ENCODE results near the gene RAD50.

RAD50 gene

GRCh38 chr5:132659598-132660493 is 103.1 kb downstream of the RAD50 start:
- DNase-seq (ENCODE audit: low read depth, low spot score): no peak

DNA sequence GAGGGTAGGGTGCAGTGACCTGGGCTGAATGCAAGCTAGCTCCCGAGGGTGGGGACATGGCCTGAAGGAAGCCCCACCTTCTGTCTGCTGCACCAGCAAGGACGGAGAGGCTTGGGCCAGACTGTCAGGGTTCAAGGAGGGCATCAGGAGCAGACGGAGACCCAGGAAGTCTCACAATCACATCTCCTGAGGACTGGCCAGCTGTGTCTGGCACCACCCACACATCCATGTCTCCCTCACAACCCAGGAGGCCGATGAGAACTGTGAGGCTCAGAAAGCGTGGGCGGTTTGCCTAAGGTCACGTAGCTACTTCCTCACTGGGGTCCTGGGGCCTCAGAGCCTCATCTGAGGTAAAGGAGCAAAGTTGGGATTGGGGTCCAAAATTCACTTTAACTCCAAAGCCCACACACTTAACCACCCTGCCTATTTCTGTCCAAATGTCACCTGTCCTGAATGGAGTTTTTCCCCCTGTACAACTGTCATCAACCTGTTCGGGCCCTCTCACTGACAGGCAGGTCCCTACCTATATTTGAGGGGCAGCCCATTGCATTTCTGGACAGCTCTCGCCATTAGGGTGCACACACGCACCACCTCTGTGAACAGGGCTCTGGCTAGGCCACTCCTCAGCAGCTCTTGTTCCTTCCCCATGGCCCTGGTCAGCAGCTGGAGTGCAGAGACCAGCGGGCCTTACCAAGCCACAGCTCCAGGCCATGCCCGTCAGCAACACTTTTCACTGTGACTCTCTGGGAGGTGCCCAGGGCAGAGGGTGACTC is 104.6 kb downstream of the RAD50 start:
- no peak for DNase-seq (ENCODE audit: low read depth, low spot score)

GRCh38 chr5:132662004-132662401 is 105.2 kb downstream of the RAD50 start:
- DNase-seq (ENCODE audit: low read depth, low spot score): no peak

DNA sequence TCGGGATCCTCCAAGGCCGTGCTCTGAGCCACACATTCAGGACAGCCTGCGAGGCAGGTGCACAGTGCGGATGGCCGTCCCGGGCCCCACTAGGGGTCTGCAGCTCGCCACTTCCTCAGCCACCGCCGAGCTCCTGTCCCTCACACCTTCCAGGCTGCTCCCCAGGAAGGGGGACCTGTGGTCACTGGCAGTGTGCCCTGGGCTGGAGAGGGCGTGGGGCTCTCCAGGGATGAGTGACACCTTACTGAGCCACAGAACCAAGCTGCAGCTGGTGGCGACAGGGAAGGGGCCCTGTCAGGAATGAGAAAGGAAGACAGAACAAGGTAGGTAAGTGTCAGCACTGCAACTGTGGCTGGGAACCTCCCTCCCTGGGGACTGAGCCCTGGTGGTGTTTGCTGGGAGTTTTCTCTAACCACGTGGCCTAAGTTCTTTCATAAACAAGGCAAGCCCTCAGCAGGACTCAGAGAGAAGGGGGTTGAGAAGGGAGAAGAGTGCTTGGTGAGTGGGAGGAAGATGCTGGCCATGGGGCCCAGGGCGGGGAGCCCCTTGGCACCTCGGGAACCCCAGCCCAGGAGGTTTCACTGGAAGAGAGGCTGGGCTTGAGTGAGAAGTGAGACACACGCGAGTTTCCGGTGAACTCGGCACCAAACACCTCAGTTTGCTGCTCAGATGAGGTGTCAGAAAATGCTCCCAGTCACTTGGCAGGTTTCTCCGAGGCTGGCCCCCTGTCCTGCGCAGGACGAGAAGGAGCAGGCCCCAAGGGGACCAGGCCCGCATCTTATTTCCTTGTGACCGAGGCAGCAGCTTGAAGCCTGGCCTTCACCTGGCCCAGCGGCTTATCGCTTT is 106.4 kb downstream of the RAD50 start:
- no peak for DNase-seq (ENCODE audit: low read depth, low spot score)

GRCh38 chr5:132663771-132664695 is 107.3 kb downstream of the RAD50 start:
- no peak for DNase-seq (ENCODE audit: low read depth, low spot score)

DNA sequence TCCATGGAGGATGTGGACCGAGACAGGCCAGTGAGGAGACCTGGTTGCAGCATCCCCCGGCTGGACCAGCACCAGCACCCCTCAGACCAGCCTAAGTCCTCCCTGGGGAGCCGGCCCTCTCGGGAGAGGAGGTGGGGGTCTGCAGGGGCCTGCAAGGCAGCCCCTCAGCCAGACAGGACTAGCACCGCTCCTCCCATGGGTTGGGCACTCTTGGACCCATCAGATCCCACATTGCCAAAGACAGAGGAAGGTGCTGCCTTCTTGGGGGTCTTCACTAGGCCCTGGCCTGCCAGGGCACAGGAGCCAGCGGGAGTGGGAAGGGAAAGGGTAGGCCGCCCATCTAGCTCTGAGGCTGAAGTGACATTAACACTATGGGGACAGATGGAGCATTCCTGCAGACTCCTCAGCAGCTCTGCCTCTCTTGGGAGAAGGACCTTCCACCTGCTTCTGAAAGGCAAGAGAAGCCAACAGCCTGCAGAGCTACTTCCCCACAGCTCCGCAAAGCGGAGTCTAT is 108.0 kb downstream of the RAD50 start:
- DNase-seq (ENCODE audit: low read depth, low spot score): no peak

DNA sequence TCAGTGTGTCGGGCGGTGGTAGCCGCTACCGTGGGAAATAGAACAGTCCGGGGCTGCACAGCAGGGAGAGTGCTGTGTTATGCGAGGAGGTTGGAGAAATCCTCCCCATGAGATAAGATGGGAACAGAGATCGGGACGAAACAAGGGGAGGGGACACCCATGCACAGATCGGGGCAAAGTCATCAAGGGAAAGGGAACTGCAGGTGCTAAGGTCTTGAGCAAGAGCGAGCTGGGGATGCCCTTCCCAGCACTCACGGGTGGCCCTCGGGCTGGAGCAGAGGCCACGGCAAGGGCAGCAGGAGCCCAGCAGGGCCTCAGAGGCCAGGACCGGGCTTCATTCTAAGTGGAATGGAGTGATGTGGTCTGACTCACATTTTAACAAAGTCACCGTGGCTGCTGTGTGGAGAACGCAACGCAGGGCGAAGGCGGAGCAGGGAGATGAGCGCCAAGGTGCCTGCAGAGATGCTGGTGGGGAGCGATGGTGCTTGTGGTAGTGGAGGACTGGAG is 108.8 kb downstream of the RAD50 start:
- DNase-seq (ENCODE audit: low read depth, low spot score): no peak

DNA sequence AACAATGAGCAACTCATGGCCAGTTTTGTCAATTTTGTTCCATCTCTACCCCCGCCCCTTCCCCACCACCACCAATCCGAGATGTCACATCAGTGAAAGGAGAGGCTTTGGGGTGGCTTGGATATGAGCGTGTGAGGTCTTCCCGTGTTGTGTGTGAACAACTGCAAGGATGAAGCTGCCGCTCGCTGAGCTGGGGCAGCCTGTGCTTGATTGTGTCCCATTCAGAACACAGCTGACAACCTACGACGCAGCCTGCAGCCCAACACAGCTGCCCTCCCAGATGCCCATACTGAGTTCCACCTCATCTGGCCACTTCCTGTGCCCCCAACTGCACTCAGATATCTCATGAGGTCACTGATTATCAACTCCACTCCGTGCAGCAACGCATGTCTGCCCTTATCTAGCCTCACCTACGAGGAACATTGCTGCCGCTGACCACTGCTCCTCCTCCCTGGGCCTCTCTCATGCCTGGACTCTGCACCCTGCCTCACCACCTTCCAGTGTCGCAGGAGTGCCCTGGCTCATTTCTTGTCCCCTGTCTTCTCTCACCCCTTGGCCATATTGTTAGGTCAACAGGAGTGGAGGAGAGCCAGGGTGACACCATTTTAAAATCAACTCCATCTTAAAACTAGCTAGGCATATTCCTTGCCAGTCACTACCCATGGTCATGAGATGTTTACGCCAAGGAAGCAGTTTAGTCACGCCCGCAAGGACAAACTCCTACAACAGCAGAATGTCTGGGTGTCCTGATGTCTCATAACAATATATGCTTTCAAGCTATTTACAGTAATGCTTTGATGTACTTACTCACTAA is 109.7 kb downstream of the RAD50 start:
- no peak for DNase-seq (ENCODE audit: low read depth, low spot score)

- no peak for DNase-seq (ENCODE audit: low read depth, low spot score)
Measured at GRCh38 chr5:132667309-132667708, 110.5 kb downstream of the RAD50 start.

- no peak for DNase-seq (ENCODE audit: low read depth, low spot score)
Measured at GRCh38 chr5:132667761-132668705, 111.3 kb downstream of the RAD50 start.

DNA sequence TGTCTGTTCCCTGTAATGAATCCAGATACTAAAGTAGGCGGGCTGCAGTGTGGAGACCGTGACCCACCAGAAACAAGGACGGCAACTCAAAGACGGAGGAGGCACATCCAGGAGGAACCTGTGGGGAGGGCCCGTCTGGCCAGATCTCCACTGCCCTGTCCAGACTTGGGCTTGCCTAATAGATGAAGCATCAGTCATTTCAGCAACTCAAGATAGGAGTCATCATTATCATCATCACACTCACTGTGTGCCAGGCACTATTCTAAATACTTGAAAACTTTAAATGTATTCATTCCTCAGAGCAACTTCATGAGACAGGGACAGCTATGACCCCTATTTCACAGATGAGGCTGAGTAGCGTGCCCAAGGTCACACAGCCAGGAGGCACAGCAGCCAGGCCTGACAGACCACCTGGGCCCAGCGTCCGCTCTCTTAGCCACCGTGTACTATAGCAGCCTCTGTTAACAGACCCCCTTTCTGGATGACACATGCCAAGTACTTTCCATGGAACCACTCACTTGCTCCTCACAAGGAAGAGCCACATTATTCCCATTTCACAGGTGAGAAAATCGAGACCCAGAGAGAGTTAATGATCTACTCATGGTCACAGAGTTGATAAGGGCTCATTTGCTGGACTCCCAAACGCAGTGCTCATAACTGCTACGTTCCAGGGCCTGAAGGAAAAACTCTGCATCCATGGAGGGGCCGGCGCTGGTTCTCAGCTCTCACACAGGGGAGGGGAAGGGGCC is 112.1 kb downstream of the RAD50 start:
- DNase-seq (ENCODE audit: low read depth, low spot score): no peak

GRCh38 chr5:132669455-132669820 is 112.7 kb downstream of the RAD50 start:
- no peak for DNase-seq (ENCODE audit: low read depth, low spot score)

- DNase-seq (ENCODE audit: low read depth, low spot score): no peak
Measured at GRCh38 chr5:132669966-132670882, 113.4 kb downstream of the RAD50 start.

DNA sequence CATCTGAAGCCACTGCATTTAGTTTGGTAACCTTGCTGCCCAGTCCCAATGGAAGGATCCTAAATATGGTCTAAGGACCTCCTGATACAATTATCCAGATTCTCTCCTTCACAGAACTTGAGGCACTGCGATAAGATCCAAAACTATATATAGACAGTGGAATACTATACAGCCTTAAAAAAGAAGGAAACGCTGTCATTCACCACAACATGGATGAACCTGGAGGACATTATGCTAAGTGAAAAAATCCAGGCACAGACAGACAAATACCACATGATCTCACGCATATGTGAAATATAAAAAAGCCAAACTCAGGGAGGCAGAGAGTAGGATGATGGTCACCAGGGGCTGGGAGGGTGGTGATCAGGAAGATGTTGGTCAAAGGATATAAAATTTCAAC is 114.2 kb downstream of the RAD50 start:
- no peak for DNase-seq (ENCODE audit: low read depth, low spot score)

DNA sequence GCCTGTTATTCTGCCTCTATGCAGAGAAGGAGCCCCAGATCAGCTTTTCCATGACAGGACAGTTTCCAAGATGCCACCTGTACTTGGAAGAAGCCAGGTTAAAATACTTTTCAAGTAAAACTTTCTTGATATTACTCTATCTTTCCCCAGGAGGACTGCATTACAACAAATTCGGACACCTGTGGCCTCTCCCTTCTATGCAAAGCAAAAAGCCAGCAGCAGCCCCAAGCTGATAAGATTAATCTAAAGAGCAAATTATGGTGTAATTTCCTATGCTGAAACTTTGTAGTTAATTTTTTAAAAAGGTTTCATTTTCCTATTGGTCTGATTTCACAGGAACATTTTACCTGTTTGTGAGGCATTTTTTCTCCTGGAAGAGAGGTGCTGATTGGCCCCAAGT is 116.7 kb downstream of the RAD50 start:
- no peak for DNase-seq (ENCODE audit: low read depth, low spot score)

DNA sequence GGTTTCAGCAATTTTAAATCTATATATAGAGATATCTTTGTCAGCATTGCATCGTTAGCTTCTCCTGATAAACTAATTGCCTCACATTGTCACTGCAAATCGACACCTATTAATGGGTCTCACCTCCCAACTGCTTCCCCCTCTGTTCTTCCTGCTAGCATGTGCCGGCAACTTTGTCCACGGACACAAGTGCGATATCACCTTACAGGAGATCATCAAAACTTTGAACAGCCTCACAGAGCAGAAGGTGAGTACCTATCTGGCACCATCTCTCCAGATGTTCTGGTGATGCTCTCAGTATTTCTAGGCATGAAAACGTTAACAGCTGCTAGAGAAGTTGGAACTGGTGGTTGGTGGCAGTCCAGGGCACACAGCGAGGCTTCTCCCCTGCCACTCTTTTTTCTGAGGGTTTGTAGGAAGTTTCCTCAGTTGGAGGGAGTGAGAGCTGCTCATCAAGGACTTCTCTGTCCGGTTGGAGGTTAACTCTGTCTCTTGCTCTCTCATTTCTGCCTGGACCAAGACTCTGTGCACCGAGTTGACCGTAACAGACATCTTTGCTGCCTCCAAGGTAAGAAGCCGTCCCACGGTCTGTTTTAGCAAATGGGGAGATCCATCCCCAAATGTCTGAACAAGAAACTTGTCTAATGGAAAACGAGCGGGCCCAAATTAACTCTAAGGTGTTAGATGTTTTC is 117.3 kb downstream of the RAD50 start, which contains the start of gene IL4:
Gene IL4 (plus strand): TSS at position 51 of the 692 bp plus-strand sequence. CDS start 62 bp downstream, at position 113.
- DNase-seq (ENCODE audit: low read depth, low spot score): no peak

Measured in brain pericyte (primary cell).